OCI-LY7 (cell line): ENCODE data around the gene ADARB2. TPM values are rescaled to one million over a fixed set of nuclear protein-coding genes. Genes with fewer than 3 reads are reported as not detected.

ENCODE experiments used
- BruUV-seq: library from RNA; stranded (reverse); fragments of 400-500 nt; replicated peaks from 2 replicates; lab custom pipeline; 2021; lab: Mats Ljungman, UMichigan
- CTCF ChIA-PET: fragments of 300-600 bp; sonication (Branson Sonifier 250); formaldehyde crosslinking; loops from one replicate; lab custom pipeline; 2022; ENCODE audit warnings: antibody characterized with exemption; ENCODE audit not compliant: unreplicated experiment; lab: Charles Lee
- POLR2A ChIA-PET: fragments of 300-600 bp; sonication (Branson Sonifier 250); formaldehyde crosslinking; loops from one replicate; lab custom pipeline; 2022; ENCODE audit warnings: antibody characterized with exemption; lab: Charles Lee
- DNase-seq: peaks from one replicate; pipeline ENCODE4 v3.0.0-alpha.2; 2015; ENCODE audit warnings: low spot score
- H2AFZ ChIP-seq: fragments of 200-600 bp; sonication (generic), shearing (Covaris generic); 2 replicates; pipeline ENCODE4 v1.6.1; 2014; ENCODE audit warnings: mild to moderate bottlenecking, antibody characterized with exemption, low read length, moderate library complexity
- H3K27ac ChIP-seq: fragments of 200-600 bp; sonication (generic); 2 replicates; pipeline ENCODE4 v1.5.1; 2014; ENCODE audit warnings: mixed run types, low read depth, mild to moderate bottlenecking, moderate library complexity, low read length, inconsistent platforms; ENCODE audit not compliant: poor library complexity, severe bottlenecking
- H3K36me3 ChIP-seq: fragments of 200-600 bp; sonication (generic); 2 replicates; pipeline ENCODE4 v1.6.1; 2014; ENCODE audit warnings: mild to moderate bottlenecking, antibody characterized with exemption, low read length, moderate library complexity, mixed read lengths; ENCODE audit not compliant: insufficient read depth
- H3K4me1 ChIP-seq: fragments of 200-600 bp; sonication (generic); 2 replicates; pipeline ENCODE4 v1.5.1; 2014; ENCODE audit warnings: mild to moderate bottlenecking, low read length; ENCODE audit not compliant: insufficient read depth, poor library complexity, severe bottlenecking
- H3K4me2 ChIP-seq: fragments of 200-600 bp; sonication (generic); 2 replicates; pipeline ENCODE4 v1.6.1; 2014; ENCODE audit warnings: mild to moderate bottlenecking, low read length
- H3K4me3 ChIP-seq: fragments of 200-600 bp; sonication (generic); 2 replicates; pipeline ENCODE4 v1.5.1; 2014; ENCODE audit warnings: mild to moderate bottlenecking, low read depth, low read length; ENCODE audit not compliant: poor library complexity, severe bottlenecking
- H3K79me2 ChIP-seq: fragments of 200-600 bp; sonication (generic); 2 replicates; pipeline ENCODE4 v1.6.1; 2016; ENCODE audit warnings: low read depth, mild to moderate bottlenecking, low read length, moderate library complexity, mixed read lengths; ENCODE audit not compliant: insufficient read depth
- H3K9me2 ChIP-seq: fragments of 200-600 bp; sonication (generic); 2 replicates; pipeline ENCODE4 v1.6.1; 2016; ENCODE audit warnings: mild to moderate bottlenecking, low read length, mixed read lengths; ENCODE audit not compliant: insufficient read depth
- H3K9me3 ChIP-seq: fragments of 200-600 bp; sonication (generic); 2 replicates; pipeline ENCODE4 v1.6.1; 2014; ENCODE audit warnings: mild to moderate bottlenecking, mixed run types, low read length, mixed read lengths
- H4K20me1 ChIP-seq: fragments of 200-600 bp; sonication (generic); 2 replicates; pipeline ENCODE4 v1.6.1; 2014; ENCODE audit warnings: mild to moderate bottlenecking, antibody characterized with exemption, low read length, moderate library complexity, mixed read lengths; ENCODE audit not compliant: insufficient read depth
- CTCF ChIP-seq: fragments of 200-600 bp; sonication (generic); conservative IDR thresholded peaks from 2 replicates; pipeline ENCODE4 v1.5.1; 2014; ENCODE audit warnings: mild to moderate bottlenecking, antibody characterized with exemption, low read length, moderate library complexity, mixed read lengths
- EZH2phosphoT487 ChIP-seq: fragments of 200-600 bp; sonication (generic); IDR thresholded peaks from 2 replicates; pipeline ENCODE4 v1.6.1; 2018; ENCODE audit warnings: low read depth, borderline replicate concordance, mild to moderate bottlenecking, mixed run types, antibody characterized with exemption, low read length, moderate library complexity, mixed read lengths
- intact Hi-C: fragments of 100-400 bp; cut with micrococcal nuclease; formaldehyde crosslinking; loops from one replicate; pipeline ENCODE4 v1.10.0; 2022; ENCODE audit not compliant: unreplicated experiment
- total RNA-seq, 2 experiments: library from RNA; depleted of rRNA in 1 of 2; stranded (reverse); fragments of >200 nt in 1 of 2; shearing (Covaris generic) in 1 of 2; gene quantifications; 2 replicates each; pipeline ENCODE4 v1.2.3, GENCODE V29; 2014 to 2022

Gene ADARB2
- total RNA-seq, 2 experiments from 2014 or later = 0.03 TPM; not detected in 1

DNA sequence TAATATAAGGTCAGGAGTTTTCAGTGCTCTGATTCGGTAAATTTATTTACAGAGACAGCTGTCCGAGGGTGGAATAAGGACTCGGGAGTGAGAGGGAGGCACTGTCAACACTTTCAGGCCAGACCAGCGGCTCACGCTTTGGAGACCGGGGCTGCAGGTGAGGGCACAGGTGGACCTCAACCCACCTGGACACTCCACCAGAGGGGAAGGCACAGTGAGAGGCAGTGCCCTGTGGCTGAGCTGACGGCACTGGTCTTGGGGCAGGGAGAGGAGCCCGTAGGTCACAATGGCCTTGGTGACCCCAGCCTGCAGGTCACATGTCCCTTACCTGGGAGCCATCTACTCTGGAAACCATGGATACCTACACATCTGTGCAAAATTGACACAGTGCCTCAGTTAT is 315.1 kb downstream of the ADARB2 start:
- H2AFZ ChIP-seq = no peak overlapping the region
- H3K79me2 ChIP-seq = no peaks in the 10 kb centered on the region
- no peak overlapping the region for H3K4me2 ChIP-seq
- BruUV-seq = no TSS peak
- intact Hi-C loops = loop anchor here (5.0 kb wide), 2 partner anchors 95 to 335 kb away; no protein-coding TSS in a partner anchor
- no peak for DNase-seq
- no peak for TF ChIP-seq CTCF
- TF ChIP-seq EZH2phosphoT487 = no peak
- H4K20me1 ChIP-seq = no peaks in the 10 kb centered on the region; the same call in 1 of the 2 replicates
- no peaks in the 10 kb centered on the region for H3K36me3 ChIP-seq
- no peaks in the 10 kb centered on the region for H3K9me2 ChIP-seq
- H3K4me1 ChIP-seq = peaks cover 21% of the 10 kb centered on the region
- no peaks in the 10 kb centered on the region for H3K9me3 ChIP-seq
- no peak overlapping the region for H3K27ac ChIP-seq
- CTCF ChIA-PET = no interaction called here
- no peak overlapping the region for H3K4me3 ChIP-seq
- POLR2A ChIA-PET = no interaction called here

DNA sequence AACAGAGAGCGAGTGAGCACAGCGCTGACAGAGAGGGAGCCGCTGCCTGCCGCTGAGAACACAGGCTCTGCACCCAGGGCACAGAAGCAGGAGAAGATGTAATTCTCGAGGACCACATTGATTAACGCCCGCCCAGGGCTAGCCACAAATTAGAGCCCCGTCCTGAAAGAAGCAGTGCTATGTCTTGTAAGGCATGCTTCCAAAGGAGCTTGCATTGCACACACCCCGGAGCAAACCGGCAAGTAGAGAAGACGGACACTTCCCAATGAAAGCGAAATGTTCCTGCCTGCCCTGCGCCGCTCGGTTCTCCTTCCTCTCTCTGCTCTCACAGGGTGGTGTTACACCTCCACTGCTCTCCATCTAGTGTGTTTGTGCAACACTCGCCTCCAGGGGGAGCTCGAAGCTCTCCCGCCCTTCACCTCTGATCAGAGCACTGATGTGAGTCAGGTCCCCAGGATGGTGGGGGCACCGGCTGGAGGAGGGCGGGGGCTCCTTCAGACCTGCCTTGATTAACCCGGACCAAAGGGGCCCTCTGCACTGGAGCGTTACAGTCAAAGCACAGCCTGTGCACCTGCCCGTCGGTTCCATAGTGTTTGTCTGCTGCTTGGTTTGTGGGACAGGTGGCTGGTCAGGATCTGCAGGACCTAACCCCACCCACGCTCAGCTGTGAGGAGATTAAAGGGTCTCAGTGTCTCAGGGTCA is 316.5 kb downstream of the ADARB2 start:
- CTCF ChIA-PET = interaction anchor here (0.6 to 0.9 kb wide), 4 partner anchors 69 to 1107 kb away, joined by 3 to 10 read pairs (median 4); no protein-coding TSS in a partner anchor
- peak overlapping the region; percentile 9 for H3K4me3 ChIP-seq
- H3K4me1 ChIP-seq = peaks cover 27% of the 10 kb centered on the region
- H3K4me2 ChIP-seq = peak overlapping the region; percentile 65
- H3K9me2 ChIP-seq = no peaks in the 10 kb centered on the region
- intact Hi-C loops = loop anchor here (2.0 to 5.0 kb wide), 3 partner anchors 68 to 336 kb away; no protein-coding TSS in a partner anchor
- H3K36me3 ChIP-seq = no peaks in the 10 kb centered on the region
- peak; percentile 91 for DNase-seq
- H2AFZ ChIP-seq = peak overlapping the region; percentile 46; the same call in 1 of the 2 replicates
- BruUV-seq = no TSS peak
- POLR2A ChIA-PET = interaction anchor here (0.6 to 1.1 kb wide), 5 partner anchors 15 to 681 kb away, joined by 3 to 7 read pairs (median 3); no protein-coding TSS in a partner anchor
- no peaks in the 10 kb centered on the region for H3K79me2 ChIP-seq
- TF ChIP-seq CTCF = peak; percentile 92
- TF ChIP-seq EZH2phosphoT487 = no peak
- no peak overlapping the region for H3K27ac ChIP-seq
- H4K20me1 ChIP-seq = no peaks in the 10 kb centered on the region; the same call in 1 of the 2 replicates
- H3K9me3 ChIP-seq = no peaks in the 10 kb centered on the region
